MCF 10A (cell line): ENCODE data around the gene TRIM31. TPM values are rescaled to one million over a fixed set of nuclear protein-coding genes. Genes with fewer than 3 reads are reported as not detected.
A peak's percentile ranks its signal among the peaks of the same experiment; 100 is the strongest.

ENCODE experiments used
- BruUV-seq: library from RNA; stranded (reverse); fragments of 400-500 nt; replicated peaks from 2 replicates; lab custom pipeline; 2021; lab: Mats Ljungman, UMichigan
- CTCF ChIA-PET: fragments of 300-600 bp; sonication (Branson Sonifier 250); formaldehyde crosslinking; extraction: SDS; loops from one replicate; lab custom pipeline; 2021; ENCODE audit warnings: antibody characterized with exemption, inconsistent platforms; lab: Yijun Ruan, JAX
- POLR2A ChIA-PET: fragments of 300-600, 350-650 bp; sonication (Branson Sonifier 250); formaldehyde crosslinking; extraction: SDS; loops from one replicate; lab custom pipeline; 2020; ENCODE audit warnings: antibody characterized with exemption, inconsistent platforms; lab: Yijun Ruan, JAX
- DNase-seq: peaks from one replicate; pipeline ENCODE4 v3.0.0-alpha.2; 2018; ENCODE audit not compliant: unreplicated experiment
- H3K27ac Mint-ChIP-seq: one replicate; pipeline ENCODE4 v1.8.0; 2022; ENCODE audit warnings: mild to moderate bottlenecking, low read depth, mixed read lengths; ENCODE audit not compliant: unreplicated experiment
- H3K27me3 Mint-ChIP-seq: one replicate; pipeline ENCODE4 v1.8.0; 2022; ENCODE audit warnings: mixed read lengths; ENCODE audit not compliant: insufficient read depth, unreplicated experiment
- H3K36me3 Mint-ChIP-seq: one replicate; pipeline ENCODE4 v1.8.0; 2022; ENCODE audit warnings: mild to moderate bottlenecking, moderate library complexity, mixed read lengths; ENCODE audit not compliant: insufficient read depth, unreplicated experiment
- H3K4me1 Mint-ChIP-seq: one replicate; pipeline ENCODE4 v1.8.0; 2022; ENCODE audit warnings: mixed read lengths; ENCODE audit not compliant: insufficient read depth, unreplicated experiment
- H3K4me3 Mint-ChIP-seq: one replicate; pipeline ENCODE4 v1.8.0; 2022; ENCODE audit warnings: mild to moderate bottlenecking, moderate library complexity, mixed read lengths; ENCODE audit not compliant: unreplicated experiment
- H3K9me3 Mint-ChIP-seq: one replicate; pipeline ENCODE4 v1.8.0; 2022; ENCODE audit warnings: mixed read lengths; ENCODE audit not compliant: unreplicated experiment
- CTCF ChIP-seq: fragments of 200-600 bp; IDR thresholded peaks from one replicate; pipeline ENCODE4 v1.8.0; 2022; ENCODE audit warnings: antibody characterized with exemption, mild to moderate bottlenecking; ENCODE audit not compliant: unreplicated experiment
- intact Hi-C: fragments of 100-400 bp; cut with micrococcal nuclease; formaldehyde crosslinking; loops from 2 replicates; pipeline ENCODE4 v1.14.1; 2022
- total RNA-seq: library from RNA; stranded (reverse); gene quantifications from 2 replicates; pipeline ENCODE4 v1.2.3, GENCODE V29; 2022

The TRIM31 gene
- total RNA-seq, 1 experiment from 2014 or later = not detected

DNA sequence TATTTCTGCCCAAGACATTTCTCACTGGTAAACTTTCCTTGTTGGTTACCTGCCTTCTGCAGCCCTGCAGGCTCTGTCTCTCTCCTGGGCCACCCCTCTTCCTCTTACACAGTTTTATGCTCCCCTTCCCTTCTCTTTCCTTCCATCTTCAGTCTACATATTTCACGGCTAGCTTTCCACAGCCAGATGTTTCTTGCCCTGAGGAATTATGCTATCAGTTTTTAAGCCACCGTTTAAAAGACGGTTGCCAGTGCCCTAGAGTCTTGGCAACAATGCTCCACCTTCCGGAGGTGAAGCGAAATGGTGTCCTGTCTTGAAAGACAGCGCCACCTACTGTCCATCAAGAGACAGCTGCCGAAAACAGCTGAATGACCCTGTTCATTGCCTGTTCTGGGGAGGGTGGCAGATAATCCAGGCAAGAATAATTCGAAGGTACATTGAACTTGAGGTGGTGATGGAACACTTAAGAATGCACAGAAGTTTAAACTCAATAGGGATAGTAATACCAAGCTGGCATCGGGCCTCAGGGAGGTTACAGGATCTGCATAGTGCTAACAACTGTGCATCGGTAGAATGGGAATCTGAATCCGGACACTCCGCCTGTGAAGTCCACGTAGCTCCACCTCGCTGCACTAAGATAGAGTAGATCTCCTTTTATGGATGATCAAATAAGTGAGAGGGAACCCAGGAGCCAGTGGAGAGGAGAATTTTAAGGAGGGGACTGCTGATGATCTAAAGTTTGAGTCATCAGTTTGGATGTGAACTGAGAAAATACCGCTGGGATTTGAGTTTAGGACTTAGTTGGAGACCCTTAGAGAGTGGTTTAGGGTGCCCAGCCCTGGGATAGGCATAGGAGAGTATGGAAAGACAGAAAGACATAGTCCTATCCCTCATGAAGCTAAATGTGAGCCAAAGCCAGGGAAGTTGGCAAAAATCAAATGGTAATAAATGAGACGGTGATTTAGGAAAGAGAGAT lies 18.3 kb upstream of the TRIM31 start:
- H3K4me3 Mint-ChIP-seq = peak overlapping the region; percentile 40
- peak; percentile 91 for DNase-seq
- H3K4me1 Mint-ChIP-seq = peaks cover 20% of the 10 kb centered on the region
- peaks cover 28% of the 10 kb centered on the region for H3K27me3 Mint-ChIP-seq
- TF ChIP-seq CTCF = peak; percentile 96
- intact Hi-C loops = loop anchor here (1.0 kb wide), 2 partner anchors 28 to 39 kb away; no protein-coding TSS in a partner anchor
- no TSS peak for BruUV-seq
- H3K36me3 Mint-ChIP-seq = no peaks in the 10 kb centered on the region
- H3K9me3 Mint-ChIP-seq = no peaks in the 10 kb centered on the region
- ChIA-PET POLR2A (interaction anchor here (0.7 to 4.6 kb wide), 14 partner anchors 9 to 409 kb away, joined by 3 to 33 read pairs (median 4); partner anchors contain the start of genes POLR1H and PPP1R11), CTCF (interaction anchor here (0.6 to 6.6 kb wide), 49 partner anchors 8 to 1599 kb away, joined by 3 to 153 read pairs (median 5); partner anchors contain the start of genes POLR1H, PPP1R11, TRIM10 and TRIM15)
- peak overlapping the region; percentile 7 for H3K27ac Mint-ChIP-seq

GRCh38 chr6:30130179-30130679 lies 17.3 kb upstream of the TRIM31 start:
- no peak for TF ChIP-seq CTCF
- Mint-ChIP-seq H3K27ac (no peak overlapping the region), H3K4me1 (peaks cover 20% of the 10 kb centered on the region), H3K9me3 (no peaks in the 10 kb centered on the region), H3K36me3 (no peaks in the 10 kb centered on the region), H3K27me3 (peaks cover 28% of the 10 kb centered on the region), H3K4me3 (peak overlapping the region; percentile 40)
- ChIA-PET POLR2A (interaction anchor here (0.6 to 4.6 kb wide), 11 partner anchors 8 to 1206 kb away, joined by 3 to 33 read pairs (median 7); partner anchors contain the start of genes POLR1H and PPP1R11), CTCF (interaction anchor here (0.6 to 6.6 kb wide), 29 partner anchors 8 to 296 kb away, joined by 3 to 153 read pairs (median 8); partner anchors contain the start of genes PPP1R11 and TRIM15)
- intact Hi-C loops = no loop called here
- no TSS peak for BruUV-seq
- no peak for DNase-seq

DNA sequence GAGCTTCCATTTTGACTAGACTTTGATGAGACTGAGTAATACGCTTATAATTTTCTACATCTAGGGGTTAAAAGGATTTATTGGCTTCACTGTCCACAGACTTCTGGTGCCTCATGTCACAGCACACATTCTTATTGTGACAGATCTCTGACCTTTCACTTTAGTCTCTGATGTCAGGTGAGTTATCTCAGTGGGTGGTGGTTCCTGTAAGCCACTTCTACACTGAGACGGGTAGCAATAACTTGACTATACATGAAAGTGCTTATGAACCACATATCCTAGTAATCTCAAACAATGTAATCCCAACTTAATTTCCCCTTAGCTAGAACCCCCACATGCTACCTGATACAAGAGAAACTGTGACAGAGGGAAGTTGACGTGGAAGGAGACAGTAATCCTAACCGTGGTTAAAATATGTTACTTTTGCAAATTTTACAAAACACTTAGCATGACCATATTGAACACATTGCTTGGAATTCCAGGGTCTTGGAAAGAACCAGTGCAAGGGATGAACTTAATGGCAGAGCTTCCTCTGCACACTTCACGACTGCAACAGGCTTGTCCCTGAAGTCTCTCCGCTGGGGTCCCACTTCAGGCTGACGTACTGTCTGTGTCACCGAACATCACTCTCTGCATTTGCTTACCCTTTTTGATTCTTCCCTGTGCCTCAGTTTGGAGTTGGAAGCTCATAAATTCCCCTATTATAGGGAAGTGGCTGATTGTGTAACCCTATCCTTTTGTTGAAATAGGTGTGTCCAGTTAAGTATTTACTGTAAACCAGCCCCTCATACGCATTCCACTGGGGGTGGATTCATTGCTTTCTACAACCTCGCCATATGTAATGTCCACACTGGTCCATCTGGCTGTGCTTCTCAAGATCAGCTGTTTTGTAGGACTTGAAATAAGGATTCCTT lies 16.6 kb upstream of the TRIM31 start:
- POLR2A ChIA-PET = interaction anchor here (0.6 to 4.6 kb wide), 10 partner anchors 7 to 1205 kb away, joined by 3 to 33 read pairs (median 6); partner anchors contain the start of gene PPP1R11
- Mint-ChIP-seq H3K4me3 (no peak overlapping the region), H3K36me3 (no peaks in the 10 kb centered on the region), H3K9me3 (no peaks in the 10 kb centered on the region), H3K4me1 (peaks cover 20% of the 10 kb centered on the region), H3K27ac (no peak overlapping the region), H3K27me3 (peaks cover 26% of the 10 kb centered on the region)
- CTCF ChIA-PET = interaction anchor here (0.7 to 6.6 kb wide), 13 partner anchors 8 to 66 kb away, joined by 3 to 153 read pairs (median 10); no protein-coding TSS in a partner anchor
- no TSS peak for BruUV-seq
- DNase-seq = peak; percentile 36
- TF ChIP-seq CTCF = no peak
- intact Hi-C loops = no loop called here
